ENCODE measurements around the gene SLC22A14. TPM values are rescaled to one million over a fixed set of nuclear protein-coding genes. Genes with fewer than 3 reads are reported as not detected.

The SLC22A14 gene
- total and polyA plus RNA-seq, 2 donors (not counting 3 experiments of a cell fraction or from before 2014, with no cell fraction given) = not detected

- intact Hi-C loops (cut with micrococcal nuclease) (no loop called here), dilution Hi-C loops (cut with MboI; ENCODE audit: extremely low pct_ligation_motif_present, low sequenced_read_pairs) (no loop called here)
- BruUV-seq (replicated peaks) = no TSS peak
- Histone ChIP-seq H3K4me3 (replicated peaks in 1 of 3; ENCODE audit: insufficient read depth in 1 of 3, low read depth in 1 of 3, low read length in 3 of 3) (no peak overlapping the region), H3K9me1 (replicated peaks; ENCODE audit: control insufficient read depth, extremely low read depth, insufficient read depth, low read length) (no peaks in the 10 kb centered on the region), H3K27ac (ENCODE audit: insufficient read depth, low read depth, low read length) (no peak overlapping the region), H3K9ac (replicated peaks; ENCODE audit: extremely low read depth, insufficient read depth, low read length) (no peak overlapping the region), H3K79me2 (ENCODE audit: control insufficient read depth, insufficient read depth, low read length) (no peaks in the 10 kb centered on the region), H3K27me3 (ENCODE audit: control insufficient read depth in 2 of 2, insufficient read depth in 2 of 2, low read length in 2 of 2) (no peaks in the 10 kb centered on the region), H3K4me1 (ENCODE audit: control insufficient read depth, extremely low read depth, insufficient read depth, low read length) (no peaks in the 10 kb centered on the region), H4K20me1 (replicated peaks; ENCODE audit: control insufficient read depth, extremely low read depth, insufficient read depth, low read length) (no peaks in the 10 kb centered on the region), H3K4me2 (ENCODE audit: insufficient read depth, low read length) (no peak overlapping the region), H2AFZ (ENCODE audit: low read depth, low read length) (no peak overlapping the region), H3K9me3 (replicated peaks; ENCODE audit: control insufficient read depth, insufficient read depth, low read length) (no peaks in the 10 kb centered on the region), H3K36me3 (ENCODE audit: control insufficient read depth in 2 of 2, extremely low read depth in 1 of 2, insufficient read depth in 2 of 2, low read length in 2 of 2) (peaks cover 0 to under 1% of the 10 kb centered on the region in 2 experiments)
- POLR2A ChIA-PET = no interaction called here
- TF ChIP-seq CTCF (IDR thresholded peaks at IDR 0.05; ENCODE audit: extremely low read depth in 1 of 2, insufficient read depth in 1 of 2, low read depth in 1 of 2, low read length in 2 of 2) (no peak), JUN (IDR thresholded peaks at IDR 0.05; ENCODE audit: borderline replicate concordance, insufficient read depth, insufficient read length, low read depth) (no peak), FOS (IDR thresholded peaks at IDR 0.05; ENCODE audit: borderline replicate concordance, insufficient read depth, low read length) (no peak)
- FAIRE-seq (no peak), DNase-seq (ENCODE audit: low read depth, low spot score) (no peak)
- CTCF ChIA-PET = interaction anchor here (0.6 to 1.1 kb wide), 3 partner anchors 14 to 119 kb away, joined by 3 read pairs; partner anchors contain the start of gene XYLB
Measured at GRCh38 chr3:38360345-38360744, 78.3 kb downstream of the SLC22A14 start.

- Histone ChIP-seq H3K36me3 (ENCODE audit: control insufficient read depth in 2 of 2, extremely low read depth in 1 of 2, insufficient read depth in 2 of 2, low read length in 2 of 2) (peaks cover 0 to 2% of the 10 kb centered on the region in 2 experiments), H3K9me3 (replicated peaks; ENCODE audit: control insufficient read depth, insufficient read depth, low read length) (no peaks in the 10 kb centered on the region), H3K79me2 (ENCODE audit: control insufficient read depth, insufficient read depth, low read length) (no peaks in the 10 kb centered on the region), H3K27me3 (ENCODE audit: control insufficient read depth in 2 of 2, insufficient read depth in 2 of 2, low read length in 2 of 2) (no peaks in the 10 kb centered on the region), H2AFZ (ENCODE audit: low read depth, low read length) (no peak overlapping the region), H3K9me1 (replicated peaks; ENCODE audit: control insufficient read depth, extremely low read depth, insufficient read depth, low read length) (no peaks in the 10 kb centered on the region), H4K20me1 (replicated peaks; ENCODE audit: control insufficient read depth, extremely low read depth, insufficient read depth, low read length) (no peaks in the 10 kb centered on the region), H3K4me3 (replicated peaks in 1 of 3; ENCODE audit: insufficient read depth in 1 of 3, low read depth in 1 of 3, low read length in 3 of 3) (no peak overlapping the region), H3K4me1 (ENCODE audit: control insufficient read depth, extremely low read depth, insufficient read depth, low read length) (no peaks in the 10 kb centered on the region), H3K27ac (ENCODE audit: insufficient read depth, low read depth, low read length) (no peak overlapping the region), H3K9ac (replicated peaks; ENCODE audit: extremely low read depth, insufficient read depth, low read length) (no peak overlapping the region), H3K4me2 (ENCODE audit: insufficient read depth, low read length) (no peak overlapping the region)
- TF ChIP-seq EZH2 (IDR thresholded peaks at IDR 0.05; ENCODE audit: borderline replicate concordance, low read depth, low read length, severe bottlenecking) (no peak), POLR2AphosphoS5 (IDR thresholded peaks at IDR 0.05; ENCODE audit: insufficient read depth, low read depth, low read length) (no peak), JUN (IDR thresholded peaks at IDR 0.05; ENCODE audit: borderline replicate concordance, insufficient read depth, insufficient read length, low read depth) (no peak), CTCF (IDR thresholded peaks at IDR 0.05; ENCODE audit: extremely low read depth in 1 of 2, insufficient read depth in 1 of 2, low read depth in 1 of 2, low read length in 2 of 2) (no peak), POLR2A (IDR thresholded peaks at IDR 0.05; ENCODE audit: low read depth, low read length) (no peak), MYC (IDR thresholded peaks at IDR 0.05; ENCODE audit: low read depth, low read length) (no peak), GATA2 (IDR thresholded peaks at IDR 0.05; ENCODE audit: insufficient read depth, insufficient read length, low read depth, low read length) (no peak), FOS (IDR thresholded peaks at IDR 0.05; ENCODE audit: borderline replicate concordance, insufficient read depth, low read length) (no peak)
- FAIRE-seq (no peak), DNase-seq (ENCODE audit: low read depth, low spot score) (no peak)
- CTCF ChIA-PET = interaction anchor here (1.7 kb wide), 1 partner anchor 15 kb away, joined by 4 read pairs; the partner anchor contains the start of gene XYLB
- dilution Hi-C loops (cut with MboI; ENCODE audit: extremely low pct_ligation_motif_present, low sequenced_read_pairs) (no loop called here), intact Hi-C loops (cut with micrococcal nuclease) (no loop called here)
- no TSS peak for BruUV-seq (replicated peaks)
- POLR2A ChIA-PET = no interaction called here
Measured at GRCh38 chr3:38361496-38361895, 79.4 kb downstream of the SLC22A14 start.

All from endothelial cell of umbilical vein (primary cell).